H1 (cell line): ENCODE measurements around the gene WNK2. TPM values are rescaled to one million over a fixed set of nuclear protein-coding genes. Genes with fewer than 3 reads are reported as not detected.

ENCODE experiments used
- CEBPB ChIP-seq: IDR thresholded peaks from 2 replicates; pipeline ENCODE4 v1.6.1; 2012; ENCODE audit warnings: low read depth, low read length
- CHD2 ChIP-seq: IDR thresholded peaks from 2 replicates; pipeline ENCODE4 v1.6.1; 2012; ENCODE audit warnings: low read length, improper control_type of control experiment
- JUN ChIP-seq: IDR thresholded peaks from 2 replicates; pipeline ENCODE4 v1.6.1; 2011; ENCODE audit warnings: low read depth, mild to moderate bottlenecking, improper control_type of control experiment, low read length
- KDM5A ChIP-seq: fragments of 200-600 bp; IDR thresholded peaks from 2 replicates; pipeline ENCODE4 v1.7.1; 2012; ENCODE audit warnings: mild to moderate bottlenecking, low read length, inconsistent platforms, mixed read lengths
- MAFK ChIP-seq: IDR thresholded peaks from 2 replicates; pipeline ENCODE4 v1.6.1; 2012; ENCODE audit warnings: low read depth, mild to moderate bottlenecking, improper control_type of control experiment, low read length
- POLR2AphosphoS5 ChIP-seq: IDR thresholded peaks from 2 replicates; pipeline ENCODE4 v1.6.1; 2011; ENCODE audit warnings: low read depth, low read length
- polyA plus RNA-seq, 7 experiments: library from polyadenylated mRNA; depleted of rRNA in 3 of 7; stranded (reverse) in 5 of 7; unstranded in 2 of 7; fragments of >200 nt in 5 of 7; fragments of 200-250 nt in 2 of 7; gene quantifications; 1 replicate in 5 of 7; 2 replicates in 1 of 7; 4 replicates in 1 of 7; pipeline versions ENCODE4 v1.2.1 to v1.2.3, GENCODE V29; 2011 to 2013; ENCODE audit warnings: missing spikeins in 2 of 7, mixed read lengths in 2 of 7
- total RNA-seq: library from RNA; stranded (reverse); fragmentation: NEBNext Ultra II Directional; extraction: Animal tissue kit (Norgen Biotek cat#: 25700); gene quantifications from 2 replicates; pipeline ENCODE4 v1.2.1, GENCODE V29; 2021
- TF ChIP-seq, protein P1 (sequence below): fragments of 300-600 bp; sonication (generic); IDR thresholded peaks from 2 replicates; pipeline ENCODE4 v1.7.1; 2012; ENCODE audit warnings: low read length, moderate library complexity, mild to moderate bottlenecking, inconsistent platforms; ENCODE audit not compliant: insufficient replicate concordance

Gene WNK2
- total and polyA plus RNA-seq, 2 of the 8 experiments (the other 6 are each of a cell fraction or from before 2014, with no cell fraction given) = 12.0 to 87.2 TPM

GRCh38 chr9:93309889-93310425 is 126.0 kb downstream of the WNK2 start (continued):
- TF ChIP-seq, protein P1, sequence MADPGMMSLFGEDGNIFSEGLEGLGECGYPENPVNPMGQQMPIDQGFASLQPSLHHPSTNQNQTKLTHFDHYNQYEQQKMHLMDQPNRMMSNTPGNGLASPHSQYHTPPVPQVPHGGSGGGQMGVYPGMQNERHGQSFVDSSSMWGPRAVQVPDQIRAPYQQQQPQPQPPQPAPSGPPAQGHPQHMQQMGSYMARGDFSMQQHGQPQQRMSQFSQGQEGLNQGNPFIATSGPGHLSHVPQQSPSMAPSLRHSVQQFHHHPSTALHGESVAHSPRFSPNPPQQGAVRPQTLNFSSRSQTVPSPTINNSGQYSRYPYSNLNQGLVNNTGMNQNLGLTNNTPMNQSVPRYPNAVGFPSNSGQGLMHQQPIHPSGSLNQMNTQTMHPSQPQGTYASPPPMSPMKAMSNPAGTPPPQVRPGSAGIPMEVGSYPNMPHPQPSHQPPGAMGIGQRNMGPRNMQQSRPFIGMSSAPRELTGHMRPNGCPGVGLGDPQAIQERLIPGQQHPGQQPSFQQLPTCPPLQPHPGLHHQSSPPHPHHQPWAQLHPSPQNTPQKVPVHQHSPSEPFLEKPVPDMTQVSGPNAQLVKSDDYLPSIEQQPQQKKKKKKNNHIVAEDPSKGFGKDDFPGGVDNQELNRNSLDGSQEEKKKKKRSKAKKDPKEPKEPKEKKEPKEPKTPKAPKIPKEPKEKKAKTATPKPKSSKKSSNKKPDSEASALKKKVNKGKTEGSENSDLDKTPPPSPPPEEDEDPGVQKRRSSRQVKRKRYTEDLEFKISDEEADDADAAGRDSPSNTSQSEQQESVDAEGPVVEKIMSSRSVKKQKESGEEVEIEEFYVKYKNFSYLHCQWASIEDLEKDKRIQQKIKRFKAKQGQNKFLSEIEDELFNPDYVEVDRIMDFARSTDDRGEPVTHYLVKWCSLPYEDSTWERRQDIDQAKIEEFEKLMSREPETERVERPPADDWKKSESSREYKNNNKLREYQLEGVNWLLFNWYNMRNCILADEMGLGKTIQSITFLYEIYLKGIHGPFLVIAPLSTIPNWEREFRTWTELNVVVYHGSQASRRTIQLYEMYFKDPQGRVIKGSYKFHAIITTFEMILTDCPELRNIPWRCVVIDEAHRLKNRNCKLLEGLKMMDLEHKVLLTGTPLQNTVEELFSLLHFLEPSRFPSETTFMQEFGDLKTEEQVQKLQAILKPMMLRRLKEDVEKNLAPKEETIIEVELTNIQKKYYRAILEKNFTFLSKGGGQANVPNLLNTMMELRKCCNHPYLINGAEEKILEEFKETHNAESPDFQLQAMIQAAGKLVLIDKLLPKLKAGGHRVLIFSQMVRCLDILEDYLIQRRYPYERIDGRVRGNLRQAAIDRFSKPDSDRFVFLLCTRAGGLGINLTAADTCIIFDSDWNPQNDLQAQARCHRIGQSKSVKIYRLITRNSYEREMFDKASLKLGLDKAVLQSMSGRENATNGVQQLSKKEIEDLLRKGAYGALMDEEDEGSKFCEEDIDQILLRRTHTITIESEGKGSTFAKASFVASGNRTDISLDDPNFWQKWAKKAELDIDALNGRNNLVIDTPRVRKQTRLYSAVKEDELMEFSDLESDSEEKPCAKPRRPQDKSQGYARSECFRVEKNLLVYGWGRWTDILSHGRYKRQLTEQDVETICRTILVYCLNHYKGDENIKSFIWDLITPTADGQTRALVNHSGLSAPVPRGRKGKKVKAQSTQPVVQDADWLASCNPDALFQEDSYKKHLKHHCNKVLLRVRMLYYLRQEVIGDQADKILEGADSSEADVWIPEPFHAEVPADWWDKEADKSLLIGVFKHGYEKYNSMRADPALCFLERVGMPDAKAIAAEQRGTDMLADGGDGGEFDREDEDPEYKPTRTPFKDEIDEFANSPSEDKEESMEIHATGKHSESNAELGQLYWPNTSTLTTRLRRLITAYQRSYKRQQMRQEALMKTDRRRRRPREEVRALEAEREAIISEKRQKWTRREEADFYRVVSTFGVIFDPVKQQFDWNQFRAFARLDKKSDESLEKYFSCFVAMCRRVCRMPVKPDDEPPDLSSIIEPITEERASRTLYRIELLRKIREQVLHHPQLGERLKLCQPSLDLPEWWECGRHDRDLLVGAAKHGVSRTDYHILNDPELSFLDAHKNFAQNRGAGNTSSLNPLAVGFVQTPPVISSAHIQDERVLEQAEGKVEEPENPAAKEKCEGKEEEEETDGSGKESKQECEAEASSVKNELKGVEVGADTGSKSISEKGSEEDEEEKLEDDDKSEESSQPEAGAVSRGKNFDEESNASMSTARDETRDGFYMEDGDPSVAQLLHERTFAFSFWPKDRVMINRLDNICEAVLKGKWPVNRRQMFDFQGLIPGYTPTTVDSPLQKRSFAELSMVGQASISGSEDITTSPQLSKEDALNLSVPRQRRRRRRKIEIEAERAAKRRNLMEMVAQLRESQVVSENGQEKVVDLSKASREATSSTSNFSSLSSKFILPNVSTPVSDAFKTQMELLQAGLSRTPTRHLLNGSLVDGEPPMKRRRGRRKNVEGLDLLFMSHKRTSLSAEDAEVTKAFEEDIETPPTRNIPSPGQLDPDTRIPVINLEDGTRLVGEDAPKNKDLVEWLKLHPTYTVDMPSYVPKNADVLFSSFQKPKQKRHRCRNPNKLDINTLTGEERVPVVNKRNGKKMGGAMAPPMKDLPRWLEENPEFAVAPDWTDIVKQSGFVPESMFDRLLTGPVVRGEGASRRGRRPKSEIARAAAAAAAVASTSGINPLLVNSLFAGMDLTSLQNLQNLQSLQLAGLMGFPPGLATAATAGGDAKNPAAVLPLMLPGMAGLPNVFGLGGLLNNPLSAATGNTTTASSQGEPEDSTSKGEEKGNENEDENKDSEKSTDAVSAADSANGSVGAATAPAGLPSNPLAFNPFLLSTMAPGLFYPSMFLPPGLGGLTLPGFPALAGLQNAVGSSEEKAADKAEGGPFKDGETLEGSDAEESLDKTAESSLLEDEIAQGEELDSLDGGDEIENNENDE = no peak
- TF ChIP-seq JUN (no peak), KDM5A (no peak), CHD2 (no peak), CEBPB (no peak), POLR2AphosphoS5 (no peak), MAFK (no peak)
- TF ChIP-seq, all 59 proteins: peak for 0
